ENCODE results near the gene LETM1. TPM values are rescaled to one million over a fixed set of nuclear protein-coding genes. Genes with fewer than 3 reads are reported as not detected.

Gene LETM1
- total RNA-seq, 2 experiments from 2014 or later: 58.3 to 66.8 TPM

DNA sequence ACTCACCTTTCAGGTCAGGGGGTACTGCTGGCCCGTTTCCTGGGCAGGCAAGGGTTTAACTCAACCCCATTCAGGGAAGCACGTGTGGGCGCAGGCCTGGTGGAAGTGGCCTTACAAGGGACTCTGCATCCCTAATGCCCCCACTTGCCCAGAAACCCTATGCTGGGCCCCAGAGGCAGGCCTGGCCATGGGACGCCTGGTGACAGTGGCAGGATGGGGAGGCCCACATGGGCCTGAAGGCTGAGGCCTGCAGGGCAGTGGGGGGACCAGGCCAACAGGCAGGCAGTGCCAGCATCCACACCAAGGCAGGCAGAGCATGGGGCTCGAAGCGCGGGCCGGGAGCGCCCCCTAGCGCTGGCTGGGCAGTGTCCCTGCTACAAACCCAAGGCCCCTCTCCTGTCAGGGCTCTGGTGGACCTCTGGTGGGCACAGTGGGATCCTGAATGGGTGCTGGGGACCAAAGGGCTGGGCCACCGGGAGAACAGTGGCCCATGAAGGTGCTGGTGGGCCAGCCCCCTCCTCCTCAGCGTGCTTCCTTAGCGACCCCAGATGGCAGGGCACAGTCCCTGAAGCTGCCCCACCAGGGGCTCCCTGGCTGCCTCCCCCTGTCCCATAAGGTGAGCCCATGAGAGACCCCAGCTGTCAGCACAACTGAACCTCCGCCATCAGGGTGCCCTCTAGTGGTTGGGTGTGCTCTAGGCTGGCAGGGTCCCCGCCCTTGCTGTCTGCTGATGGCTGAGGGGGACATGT is 46.0 kb downstream of the LETM1 start:
- Histone ChIP-seq H3K4me2 (ENCODE audit: low read length) (no peak overlapping the region), H3K79me2 (ENCODE audit: insufficient read depth, low read depth, low read length) (no peaks in the 10 kb centered on the region), H3K9me2 (ENCODE audit: insufficient read depth, low read length) (no peaks in the 10 kb centered on the region), H3K36me3 (ENCODE audit: insufficient read depth, low read length) (peaks cover 20% of the 10 kb centered on the region; the same call in 1 of the 2 replicates), H2AFZ (ENCODE audit: low read length) (no peak overlapping the region), H4K20me1 (ENCODE audit: insufficient read depth, low read length) (no peaks in the 10 kb centered on the region), H3K9me3 (ENCODE audit: low read length) (no peaks in the 10 kb centered on the region), H3K27ac (ENCODE audit: low read depth, low read length, poor library complexity, severe bottlenecking) (no peak overlapping the region), H3K4me1 (ENCODE audit: insufficient read depth, low read length, poor library complexity, severe bottlenecking) (peaks cover 5% of the 10 kb centered on the region), H3K4me3 (ENCODE audit: low read depth, low read length, poor library complexity, severe bottlenecking) (no peak overlapping the region)
- no TSS peak for BruUV-seq (replicated peaks)
- ChIA-PET CTCF (ENCODE audit: unreplicated experiment) (interaction anchor here (0.6 kb wide), 2 partner anchors 42 to 73 kb away, joined by 3 to 4 read pairs; no protein-coding TSS in a partner anchor), POLR2A (interaction anchor here (0.5 kb wide), 1 partner anchor 103 kb away, joined by 5 read pairs; no protein-coding TSS in a partner anchor)
- DNase-seq (ENCODE audit: low spot score): peak; percentile 72
- TF ChIP-seq, protein P1, sequence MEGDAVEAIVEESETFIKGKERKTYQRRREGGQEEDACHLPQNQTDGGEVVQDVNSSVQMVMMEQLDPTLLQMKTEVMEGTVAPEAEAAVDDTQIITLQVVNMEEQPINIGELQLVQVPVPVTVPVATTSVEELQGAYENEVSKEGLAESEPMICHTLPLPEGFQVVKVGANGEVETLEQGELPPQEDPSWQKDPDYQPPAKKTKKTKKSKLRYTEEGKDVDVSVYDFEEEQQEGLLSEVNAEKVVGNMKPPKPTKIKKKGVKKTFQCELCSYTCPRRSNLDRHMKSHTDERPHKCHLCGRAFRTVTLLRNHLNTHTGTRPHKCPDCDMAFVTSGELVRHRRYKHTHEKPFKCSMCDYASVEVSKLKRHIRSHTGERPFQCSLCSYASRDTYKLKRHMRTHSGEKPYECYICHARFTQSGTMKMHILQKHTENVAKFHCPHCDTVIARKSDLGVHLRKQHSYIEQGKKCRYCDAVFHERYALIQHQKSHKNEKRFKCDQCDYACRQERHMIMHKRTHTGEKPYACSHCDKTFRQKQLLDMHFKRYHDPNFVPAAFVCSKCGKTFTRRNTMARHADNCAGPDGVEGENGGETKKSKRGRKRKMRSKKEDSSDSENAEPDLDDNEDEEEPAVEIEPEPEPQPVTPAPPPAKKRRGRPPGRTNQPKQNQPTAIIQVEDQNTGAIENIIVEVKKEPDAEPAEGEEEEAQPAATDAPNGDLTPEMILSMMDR (conservative IDR thresholded peaks at IDR 0.05; ENCODE audit: low read length): peak; percentile 89
- no peak for TF ChIP-seq EZH2phosphoT487 (IDR thresholded peaks at IDR 0.05; ENCODE audit: borderline replicate concordance, low read depth, low read length)
- intact Hi-C loops (cut with micrococcal nuclease; ENCODE audit: unreplicated experiment): loop anchor here (1.0 to 5.0 kb wide), 2 partner anchors 48 to 62 kb away; no protein-coding TSS in a partner anchor

DNA sequence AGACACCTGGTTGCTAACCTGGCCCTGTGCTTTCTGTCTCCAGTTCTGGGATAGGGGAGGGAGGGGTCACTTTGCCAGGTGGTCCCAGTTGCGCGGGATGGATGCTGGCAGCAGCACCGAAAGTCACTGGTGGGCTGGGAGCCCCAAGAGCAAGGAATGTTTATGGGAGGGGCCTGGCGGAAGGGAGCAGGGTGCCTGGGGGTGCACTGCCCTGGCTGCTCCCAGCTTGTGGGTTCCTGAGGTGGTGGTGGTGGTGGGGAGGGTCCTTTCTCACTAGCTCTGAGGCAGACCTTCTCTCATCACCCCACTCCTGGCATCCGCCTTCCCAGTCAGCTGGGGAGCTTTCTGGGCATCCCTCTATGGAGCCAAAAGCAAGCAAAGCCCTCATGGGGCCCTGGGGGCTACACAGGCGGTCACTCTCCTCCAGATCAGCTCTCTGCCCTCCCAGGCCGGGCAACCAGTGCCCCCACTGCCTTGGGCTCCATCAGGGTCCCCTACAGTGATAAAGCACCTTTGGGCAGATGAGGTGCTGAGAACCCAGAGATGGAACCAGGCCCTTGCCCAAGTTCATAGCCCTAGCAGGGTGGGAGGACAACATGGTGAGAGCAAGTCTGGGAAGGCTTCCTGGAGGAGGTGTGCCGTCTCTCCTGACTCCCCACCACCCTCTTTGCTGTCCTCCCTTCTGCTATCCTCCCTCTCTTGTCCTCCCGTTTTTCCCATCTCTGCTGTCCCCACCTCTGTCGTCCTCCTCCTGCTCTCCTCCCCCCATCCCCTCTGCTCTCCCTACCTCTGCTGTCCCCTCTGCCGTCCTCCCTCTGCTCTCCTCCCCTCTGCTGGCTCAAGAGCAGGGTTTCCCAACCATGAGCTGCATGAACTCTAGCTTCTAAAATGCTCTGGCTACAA is 46.9 kb downstream of the LETM1 start:
- CTCF ChIA-PET (ENCODE audit: unreplicated experiment): interaction anchor here (0.6 kb wide), 1 partner anchor 73 kb away, joined by 3 read pairs; no protein-coding TSS in a partner anchor
- H4K20me1 ChIP-seq (ENCODE audit: insufficient read depth, low read length): no peaks in the 10 kb centered on the region

More for the DNA sequence above, 46.9 kb downstream of the LETM1 start:
- POLR2A ChIA-PET: no interaction called here
- Histone ChIP-seq H3K4me3 (ENCODE audit: low read depth, low read length, poor library complexity, severe bottlenecking) (no peak overlapping the region), H2AFZ (ENCODE audit: low read length) (no peak overlapping the region), H3K9me3 (ENCODE audit: low read length) (no peaks in the 10 kb centered on the region), H3K36me3 (ENCODE audit: insufficient read depth, low read length) (peaks cover 12% of the 10 kb centered on the region; the same call in 1 of the 2 replicates), H3K4me2 (ENCODE audit: low read length) (no peak overlapping the region), H3K27ac (ENCODE audit: low read depth, low read length, poor library complexity, severe bottlenecking) (no peak overlapping the region), H3K4me1 (ENCODE audit: insufficient read depth, low read length, poor library complexity, severe bottlenecking) (peaks cover 5% of the 10 kb centered on the region), H3K79me2 (ENCODE audit: insufficient read depth, low read depth, low read length) (no peaks in the 10 kb centered on the region), H3K9me2 (ENCODE audit: insufficient read depth, low read length) (no peaks in the 10 kb centered on the region)
- no peak for TF ChIP-seq EZH2phosphoT487 (IDR thresholded peaks at IDR 0.05; ENCODE audit: borderline replicate concordance, low read depth, low read length)
- TF ChIP-seq, protein P1 (conservative IDR thresholded peaks at IDR 0.05; ENCODE audit: low read length): no peak
- BruUV-seq (replicated peaks): no TSS peak
- DNase-seq (ENCODE audit: low spot score): no peak
- intact Hi-C loops (cut with micrococcal nuclease; ENCODE audit: unreplicated experiment): no loop called here

All from OCI-LY7 (cell line).